PC-3 (cell line): ENCODE data around the gene PLAC9. TPM values are rescaled to one million over a fixed set of nuclear protein-coding genes. Genes with fewer than 3 reads are reported as not detected.

Experiments used
- ATAC-seq: fragments of 200-7000 bp; cut with Tn5 transposase; 2 replicates; pipeline ENCODE4 v1.9.1; 2020; ENCODE audit warnings: mild to moderate bottlenecking, moderate library complexity
- BruUV-seq: library from RNA; stranded (reverse); fragments of 400-500 nt; replicated peaks from 2 replicates; lab custom pipeline; 2021; lab: Mats Ljungman, UMichigan
- CTCF ChIA-PET: fragments of 300-600 bp; sonication (Branson Sonifier 250); formaldehyde crosslinking; loops from one replicate; lab custom pipeline; 2022; ENCODE audit warnings: antibody characterized with exemption; lab: Charles Lee
- POLR2A ChIA-PET: fragments of 300-600 bp; sonication (Branson Sonifier 250); formaldehyde crosslinking; loops from one replicate; lab custom pipeline; 2022; ENCODE audit warnings: antibody characterized with exemption; ENCODE audit not compliant: unreplicated experiment; lab: Charles Lee
- DNase-seq: peaks from one replicate; pipeline ENCODE4 v3.0.0-alpha.2; 2015
- H2AFZ ChIP-seq: fragments of 300-600 bp; sonication (generic); 2 replicates; pipeline ENCODE4 v1.6.0; 2016; ENCODE audit warnings: antibody characterized with exemption, low read length
- H3F3A ChIP-seq: fragments of 300-600 bp; sonication (generic); one replicate; pipeline ENCODE4 v1.6.0; 2017; ENCODE audit warnings: antibody characterized with exemption, low read length, control low read depth, mild to moderate bottlenecking; ENCODE audit not compliant: unreplicated experiment
- H3K27ac ChIP-seq: fragments of 300-600 bp; sonication (generic); 2 replicates; pipeline ENCODE4 v1.5.1; 2016; ENCODE audit warnings: mild to moderate bottlenecking, low read length
- H3K27me3 ChIP-seq: fragments of 300-600 bp; sonication (generic); 2 replicates; pipeline ENCODE4 v1.6.1; 2016; ENCODE audit warnings: low read length, mixed read lengths
- H3K36me3 ChIP-seq: fragments of 300-600 bp; sonication (generic); 2 replicates; pipeline ENCODE4 v1.6.1; 2016; ENCODE audit warnings: low read depth, mixed run types, low read length, mixed read lengths
- H3K4me1 ChIP-seq: fragments of 300-600 bp; sonication (generic); 2 replicates; pipeline ENCODE4 v1.5.1; 2016; ENCODE audit warnings: low read length; ENCODE audit not compliant: insufficient read depth
- H3K4me2 ChIP-seq: fragments of 300-600 bp; sonication (generic); 2 replicates; pipeline ENCODE4 v1.6.0; 2016; ENCODE audit warnings: low read length
- H3K4me3 ChIP-seq: fragments of 300-600 bp; sonication (generic); 2 replicates; pipeline ENCODE4 v1.5.1; 2016; ENCODE audit warnings: mild to moderate bottlenecking, low read length, mixed read lengths
- H3K79me2 ChIP-seq: fragments of 300-600 bp; sonication (generic); 2 replicates; pipeline ENCODE4 v1.6.1; 2017; ENCODE audit warnings: low read length, mixed read lengths
- H3K9ac ChIP-seq: fragments of 300-600 bp; sonication (generic); 2 replicates; pipeline ENCODE4 v1.6.0; 2016; ENCODE audit warnings: mild to moderate bottlenecking, low read length
- H3K9me2 ChIP-seq: fragments of 300-600 bp; sonication (generic); replicated peaks from 2 replicates; pipeline ENCODE4 v1.6.1; 2016; ENCODE audit warnings: mixed run types, low read length, mixed read lengths
- H3K9me3 ChIP-seq: fragments of 300-600 bp; sonication (generic); 2 replicates; pipeline ENCODE4 v1.6.1; 2016; ENCODE audit warnings: low read length, mixed read lengths
- H4K20me1 ChIP-seq: fragments of 300-600 bp; sonication (generic); 2 replicates; pipeline ENCODE4 v1.6.1; 2016; ENCODE audit warnings: low read length, mixed read lengths
- EZH2 ChIP-seq: fragments of 300-600 bp; sonication (generic); IDR thresholded peaks from one replicate; pipeline ENCODE4 v1.6.1; 2017; ENCODE audit warnings: antibody characterized with exemption, mild to moderate bottlenecking, low read length; ENCODE audit not compliant: unreplicated experiment
- EZH2phosphoT487 ChIP-seq: fragments of 300-600 bp; sonication (generic); IDR thresholded peaks from 2 replicates; pipeline ENCODE4 v1.6.1; 2018; ENCODE audit warnings: mild to moderate bottlenecking, antibody characterized with exemption, low read length, borderline replicate concordance
- intact Hi-C: fragments of 100-400 bp; cut with micrococcal nuclease; formaldehyde crosslinking; loops from 2 replicates; pipeline ENCODE4 v1.9.0; 2023
- total RNA-seq: library from RNA; depleted of rRNA; stranded (reverse); fragments of >200 nt; gene quantifications from 2 replicates; pipeline ENCODE4 v1.2.3, GENCODE V29; 2014
- TF ChIP-seq, protein P1 (sequence below): fragments of 300-600 bp; sonication (generic); conservative IDR thresholded peaks from 2 replicates; pipeline ENCODE4 v1.5.1; 2017; ENCODE audit warnings: antibody characterized with exemption, low read depth, mild to moderate bottlenecking, low read length

The PLAC9 gene
- total RNA-seq, 1 experiment from 2014 or later = 2.0 TPM

DNA sequence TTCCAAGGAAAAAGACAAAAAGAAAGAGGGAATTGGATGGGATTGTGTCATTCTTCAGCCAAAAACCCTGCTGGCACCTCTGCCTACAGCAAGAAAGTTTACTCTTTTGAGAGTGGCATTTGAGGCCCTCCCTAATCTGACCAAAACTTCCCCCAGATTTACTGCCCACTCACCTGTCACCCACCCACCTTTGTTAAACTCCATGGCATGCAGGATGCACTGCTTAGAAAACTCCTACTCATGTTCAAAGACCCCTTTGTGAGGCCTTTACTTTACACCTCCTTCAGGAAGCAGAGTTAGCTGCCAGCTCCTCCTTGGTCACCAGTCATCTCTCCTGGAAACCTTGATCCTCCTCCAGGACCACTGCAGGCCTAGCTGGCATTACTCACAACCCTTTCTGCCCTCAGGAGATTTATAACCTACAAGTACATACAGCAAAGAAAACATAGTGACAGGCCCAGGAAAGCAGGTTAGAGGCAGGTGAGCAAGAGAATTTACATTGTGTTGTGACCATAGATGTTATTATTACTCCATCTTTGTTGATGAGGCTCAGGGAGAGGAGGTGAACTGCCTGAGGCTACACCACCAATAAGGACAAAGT lies 10.3 kb upstream of the PLAC9 start:
- Histone ChIP-seq H3K79me2 (no peaks in the 10 kb centered on the region), H3K27ac (no peak overlapping the region), H3F3A (no peaks in the 10 kb centered on the region), H3K4me1 (peaks cover 8% of the 10 kb centered on the region; the same call in 1 of the 2 replicates), H3K27me3 (no peaks in the 10 kb centered on the region), H4K20me1 (no peaks in the 10 kb centered on the region), H2AFZ (no peak overlapping the region), H3K4me2 (no peak overlapping the region), H3K36me3 (no peaks in the 10 kb centered on the region), H3K9ac (no peak overlapping the region), H3K4me3 (no peak overlapping the region), H3K9me2 (no peaks in the 10 kb centered on the region), H3K9me3 (no peaks in the 10 kb centered on the region)
- ATAC-seq (peak; percentile 53), DNase-seq (peak; percentile 93)
- intact Hi-C loops = no loop called here
- no TSS peak for BruUV-seq
- ChIA-PET CTCF (interaction anchor here (0.6 kb wide), 1 partner anchor 75 kb away, joined by 3 read pairs; no protein-coding TSS in a partner anchor), POLR2A (no interaction called here)
- no peak for TF ChIP-seq EZH2phosphoT487
- TF ChIP-seq, protein P1, sequence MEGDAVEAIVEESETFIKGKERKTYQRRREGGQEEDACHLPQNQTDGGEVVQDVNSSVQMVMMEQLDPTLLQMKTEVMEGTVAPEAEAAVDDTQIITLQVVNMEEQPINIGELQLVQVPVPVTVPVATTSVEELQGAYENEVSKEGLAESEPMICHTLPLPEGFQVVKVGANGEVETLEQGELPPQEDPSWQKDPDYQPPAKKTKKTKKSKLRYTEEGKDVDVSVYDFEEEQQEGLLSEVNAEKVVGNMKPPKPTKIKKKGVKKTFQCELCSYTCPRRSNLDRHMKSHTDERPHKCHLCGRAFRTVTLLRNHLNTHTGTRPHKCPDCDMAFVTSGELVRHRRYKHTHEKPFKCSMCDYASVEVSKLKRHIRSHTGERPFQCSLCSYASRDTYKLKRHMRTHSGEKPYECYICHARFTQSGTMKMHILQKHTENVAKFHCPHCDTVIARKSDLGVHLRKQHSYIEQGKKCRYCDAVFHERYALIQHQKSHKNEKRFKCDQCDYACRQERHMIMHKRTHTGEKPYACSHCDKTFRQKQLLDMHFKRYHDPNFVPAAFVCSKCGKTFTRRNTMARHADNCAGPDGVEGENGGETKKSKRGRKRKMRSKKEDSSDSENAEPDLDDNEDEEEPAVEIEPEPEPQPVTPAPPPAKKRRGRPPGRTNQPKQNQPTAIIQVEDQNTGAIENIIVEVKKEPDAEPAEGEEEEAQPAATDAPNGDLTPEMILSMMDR = no peak

DNA sequence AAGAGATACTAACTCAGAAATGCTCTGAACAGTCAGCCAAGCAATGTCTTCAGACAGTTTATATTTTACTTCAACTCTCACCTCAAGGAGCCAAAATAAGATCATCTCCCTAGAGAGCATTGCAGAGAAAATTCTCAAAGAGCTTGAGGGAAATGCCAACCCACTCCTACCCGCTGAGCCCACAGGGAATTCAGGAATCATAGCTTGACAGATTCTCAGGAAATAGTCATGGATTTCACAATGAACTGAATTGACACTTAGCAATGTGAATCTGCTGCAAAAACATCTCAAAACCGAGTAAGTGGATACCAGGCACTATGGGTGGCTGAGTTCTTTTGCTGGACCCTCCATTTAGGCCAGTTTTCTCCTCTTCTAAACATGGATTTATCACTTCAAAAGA lies 9.8 kb upstream of the PLAC9 start:
- CTCF ChIA-PET = interaction anchor here (0.6 kb wide), 1 partner anchor 75 kb away, joined by 3 read pairs; no protein-coding TSS in a partner anchor
- BruUV-seq = no TSS peak
- POLR2A ChIA-PET = no interaction called here

DNA sequence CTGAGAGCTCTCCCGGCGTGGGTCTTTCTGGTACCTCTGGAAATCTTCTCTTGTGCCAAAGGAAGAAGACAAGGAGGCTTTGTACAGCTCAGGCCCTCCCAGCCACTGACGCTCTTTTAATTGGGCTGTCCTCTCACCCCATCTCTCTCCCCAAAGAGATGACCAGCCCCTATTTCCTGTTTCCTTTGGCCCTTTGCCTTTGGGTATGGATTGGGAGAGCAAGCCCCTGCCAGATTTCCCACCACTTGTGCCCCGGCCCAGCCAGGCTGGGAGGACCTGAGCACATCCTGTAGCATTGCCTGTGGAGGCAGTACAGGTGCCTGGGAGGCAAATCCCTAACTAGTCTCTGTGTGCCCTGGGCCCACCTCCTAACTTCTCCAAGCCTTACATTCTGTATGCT lies 5.7 kb upstream of the PLAC9 start:
- no peak overlapping the region for H3K4me3 ChIP-seq
- H2AFZ ChIP-seq = no peak overlapping the region
- intact Hi-C loops = no loop called here
- H3K4me2 ChIP-seq = no peak overlapping the region
- peaks cover 8% of the 10 kb centered on the region; the same call in 1 of the 2 replicates for H3K4me1 ChIP-seq
- H3K27ac ChIP-seq = no peak overlapping the region
- no peaks in the 10 kb centered on the region for H3K79me2 ChIP-seq
- no peak overlapping the region for H3K9ac ChIP-seq
- H3F3A ChIP-seq = no peaks in the 10 kb centered on the region
- no peaks in the 10 kb centered on the region for H3K9me2 ChIP-seq
- no peaks in the 10 kb centered on the region for H4K20me1 ChIP-seq
- CTCF ChIA-PET = interaction anchor here (0.6 kb wide), 1 partner anchor 17 kb away, joined by 4 read pairs; no protein-coding TSS in a partner anchor
- no TSS peak for BruUV-seq
- H3K36me3 ChIP-seq = no peaks in the 10 kb centered on the region
- POLR2A ChIA-PET = no interaction called here
- no peaks in the 10 kb centered on the region for H3K9me3 ChIP-seq
- TF ChIP-seq EZH2 (no peak), EZH2phosphoT487 (no peak)
- TF ChIP-seq, protein P1 = no peak
- DNase-seq = peak; percentile 34
- peak; percentile 14; the same call in 1 of the 2 replicates for ATAC-seq
- H3K27me3 ChIP-seq = peaks cover 6% of the 10 kb centered on the region

More for the DNA sequence above, 9.8 kb upstream of the PLAC9 start:
- TF ChIP-seq, protein P1 = no peak
- TF ChIP-seq EZH2phosphoT487 (no peak), EZH2 (no peak)
- H3K36me3 ChIP-seq = no peaks in the 10 kb centered on the region
- no peak overlapping the region for H3K9ac ChIP-seq
- intact Hi-C loops = no loop called here
- peaks cover 8% of the 10 kb centered on the region; the same call in 1 of the 2 replicates for H3K4me1 ChIP-seq
- no peaks in the 10 kb centered on the region for H3K9me2 ChIP-seq
- H2AFZ ChIP-seq = no peak overlapping the region
- no peaks in the 10 kb centered on the region for H3F3A ChIP-seq
- no peak overlapping the region for H3K4me2 ChIP-seq
- no peaks in the 10 kb centered on the region for H3K27me3 ChIP-seq
- no peaks in the 10 kb centered on the region for H4K20me1 ChIP-seq
- no peaks in the 10 kb centered on the region for H3K79me2 ChIP-seq
- no peak for ATAC-seq
- H3K9me3 ChIP-seq = no peaks in the 10 kb centered on the region
- DNase-seq = no peak
- no peak overlapping the region for H3K27ac ChIP-seq
- no peak overlapping the region for H3K4me3 ChIP-seq
